Measurements from ENCODE around the gene SLC22A12. TPM values are rescaled to one million over a fixed set of nuclear protein-coding genes. Genes with fewer than 3 reads are reported as not detected.

The SLC22A12 gene
- total and polyA plus RNA-seq, 2 of the 8 experiments (the other 6 are each of a cell fraction or from before 2014, with no cell fraction given): not detected

DNA sequence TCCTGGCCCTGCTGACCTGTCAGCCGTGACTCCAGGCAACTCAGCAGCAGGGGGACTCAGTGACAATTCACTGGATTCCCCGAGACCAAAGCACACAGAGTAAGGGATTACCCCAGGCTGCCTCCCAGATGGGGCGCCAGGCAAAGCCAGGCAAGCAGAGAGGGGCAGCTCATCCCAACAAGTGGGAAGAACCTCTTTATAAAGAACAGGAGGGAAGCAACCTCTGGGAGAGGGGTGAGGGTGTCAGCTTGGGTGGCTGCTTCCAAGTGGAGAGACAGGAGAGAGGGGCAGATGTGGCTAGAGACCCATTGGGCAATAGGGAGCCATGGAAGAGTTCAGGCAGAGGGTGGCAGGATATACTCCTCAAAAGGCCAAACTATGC is 1.2 kb downstream of the SLC22A12 start:
- no peak overlapping the region for H3K9ac ChIP-seq (replicated peaks in 1 of 4; ENCODE audit: extremely low read depth in 1 of 4, low read depth in 3 of 4, low read length in 3 of 4)
- no peak overlapping the region; the same call in 1 of the 2 replicates for H4K8ac ChIP-seq (ENCODE audit: extremely low read depth, insufficient read depth, low read length)
- peaks cover 0 to 11% of the 10 kb centered on the region in 2 experiments for H4K20me1 ChIP-seq (replicated peaks in 1 of 2; ENCODE audit: control insufficient read depth in 1 of 2, insufficient read depth in 2 of 2, low read length in 2 of 2)
- no peak overlapping the region for H3K4ac ChIP-seq (replicated peaks; ENCODE audit: insufficient read length, low read depth, low read length)
- ChIA-PET POLR2A (ENCODE audit: partially characterized antibody) (no interaction called here), CTCF (ENCODE audit: partially characterized antibody) (interaction anchor here (0.6 to 1.3 kb wide), 3 partner anchors 27 to 96 kb away, joined by 3 read pairs; no protein-coding TSS in a partner anchor)
- H3K14ac ChIP-seq (ENCODE audit: insufficient read length): no peak overlapping the region
- H2BK5ac ChIP-seq (ENCODE audit: low read depth, low read length): no peak overlapping the region
- H3K79me1 ChIP-seq (ENCODE audit: low read depth, low read length): no peaks in the 10 kb centered on the region
- H2AFZ ChIP-seq (ENCODE audit: low read length): no peak overlapping the region
- FAIRE-seq (no peak), DNase-seq (ENCODE audit: low read depth in 1 of 2, low spot score in 2 of 2) (no peak)
- no peak overlapping the region for H4K5ac ChIP-seq (ENCODE audit: insufficient read length, low read depth, low read length)
- H3K18ac ChIP-seq (ENCODE audit: extremely low read depth, low read length): no peak overlapping the region
- WGBS, 2 experiments (ENCODE audit: extremely low coverage in 1 of 2, insufficient coverage in 1 of 2, insufficient read length in 1 of 2, insufficient replicate concordance in 2 of 2, low coverage in 1 of 2, low lambda C conversion rate in 2 of 2, missing lambda C conversion rate in 1 of 2): 94% methylated on average over 3 of the region's 3 CpGs; no CpG with 5 or more reads in 1 of the 2 experiments
- H2BK20ac ChIP-seq (ENCODE audit: low read length): no peak overlapping the region
- no peaks in the 10 kb centered on the region for H3K79me2 ChIP-seq (ENCODE audit: control insufficient read depth in 1 of 2, insufficient read depth in 2 of 2, low read length in 2 of 2)
- H3K9me3 ChIP-seq (ENCODE audit: insufficient read depth in 2 of 2, low read depth in 1 of 2, low read length in 1 of 2): peaks cover 0 to 10% of the 10 kb centered on the region in 2 experiments; a peak in 2 of 4 replicates
- peaks cover 0 to 3% (median 2%) of the 10 kb centered on the region in 4 experiments; a peak in 3 of 7 replicates for H3K27me3 ChIP-seq (replicated peaks in 1 of 4; ENCODE audit: control insufficient read depth in 3 of 4, extremely low read depth in 1 of 4, insufficient read depth in 3 of 4, low read length in 3 of 4)
- H3K23me2 ChIP-seq (ENCODE audit: low read depth, low read length): peaks cover 21% of the 10 kb centered on the region; the same call in 1 of the 2 replicates
- no peak overlapping the region for H4K91ac ChIP-seq (replicated peaks; ENCODE audit: insufficient read length, low read length)
- no peak overlapping the region for H3K56ac ChIP-seq (replicated peaks; ENCODE audit: insufficient read length, low read depth, low read length)
- no peak overlapping the region for H2BK12ac ChIP-seq (ENCODE audit: low read depth, low read length)
- no peaks in the 10 kb centered on the region for H3K4me1 ChIP-seq (replicated peaks in 1 of 4; ENCODE audit: control insufficient read depth in 3 of 4, insufficient read depth in 4 of 4, low read length in 3 of 4)
- H3K4me3 ChIP-seq (ENCODE audit: extremely low read depth in 1 of 4, insufficient read depth in 2 of 4, low read depth in 3 of 4, low read length in 4 of 4): no peak overlapping the region
- no peak overlapping the region for H2BK15ac ChIP-seq (ENCODE audit: low read length)
- no peak overlapping the region for H3K4me2 ChIP-seq (ENCODE audit: insufficient read depth in 1 of 2, low read depth in 2 of 2, low read length in 2 of 2)
- no peak overlapping the region for H2AK5ac ChIP-seq (ENCODE audit: low read depth, low read length)
- no peak overlapping the region for H3K27ac ChIP-seq (ENCODE audit: low read depth, low read length)
- H2BK120ac ChIP-seq (replicated peaks; ENCODE audit: low read depth, low read length): no peak overlapping the region
- H3K23ac ChIP-seq (ENCODE audit: insufficient read length): no peak overlapping the region
- H3K36me3 ChIP-seq (ENCODE audit: control insufficient read depth in 2 of 4, insufficient read depth in 4 of 4, low read length in 3 of 4): no peaks in the 10 kb centered on the region
- TF ChIP-seq EGR1 (IDR thresholded peaks at IDR 0.05; ENCODE audit: borderline replicate concordance, low read depth, low read length): no peak

Measured in H1 (cell line).